Activated CD8-positive, alpha-beta T cell treated with anti-CD3 and anti-CD28 coated beads for 36 hours (primary cell): ENCODE measurements around the gene EYA3. TPM values are rescaled to one million over a fixed set of nuclear protein-coding genes. Genes with fewer than 3 reads are reported as not detected.

ENCODE experiments used
- ATAC-seq: fragments of 200-7000 bp; cut with Tn5 transposase; one replicate; pipeline ENCODE4 v1.10.0; 2021; ENCODE audit warnings: mild to moderate bottlenecking, moderate library complexity
- CTCF ChIA-PET: fragments of 350-600 bp; sonication (Branson Sonifier 250); formaldehyde crosslinking; loops from one replicate; lab custom pipeline; 2021; ENCODE audit warnings: antibody characterized with exemption; lab: Charles Lee
- POLR2A ChIA-PET: fragments of 350-600 bp; sonication (Branson Sonifier 250); formaldehyde crosslinking; loops from one replicate; lab custom pipeline; 2021; ENCODE audit warnings: antibody characterized with exemption; lab: Charles Lee
- DNase-seq: peaks from one replicate; pipeline ENCODE4 v3.0.0-alpha.2; 2020
- H3K27ac Mint-ChIP-seq: one replicate; pipeline ENCODE4 v1.8.0; 2021; ENCODE audit warnings: mild to moderate bottlenecking, mixed read lengths
- H3K27me3 Mint-ChIP-seq: one replicate; pipeline ENCODE4 v1.8.0; 2021; ENCODE audit warnings: mixed read lengths
- H3K36me3 Mint-ChIP-seq: one replicate; pipeline ENCODE4 v1.8.0; 2021; ENCODE audit warnings: low read depth, mixed read lengths
- H3K4me1 Mint-ChIP-seq: one replicate; pipeline ENCODE4 v1.8.0; 2021; ENCODE audit warnings: low read depth, mixed read lengths
- H3K4me3 Mint-ChIP-seq: one replicate; pipeline ENCODE4 v1.8.0; 2021; ENCODE audit warnings: mild to moderate bottlenecking, moderate library complexity, mixed read lengths
- H3K9me3 Mint-ChIP-seq: one replicate; pipeline ENCODE4 v1.8.0; 2021; ENCODE audit warnings: mixed read lengths
- intact Hi-C: fragments of 100-400 bp; cut with micrococcal nuclease; formaldehyde crosslinking; loops from one replicate; pipeline ENCODE4 v1.10.0; 2022
- total RNA-seq, 2 experiments: library from RNA; stranded (reverse); gene quantifications; one replicate each; pipeline ENCODE4 v1.2.3, GENCODE V29; 2021
- TF ChIP-seq, protein P1 (sequence below): fragments of 200-600 bp; IDR thresholded peaks from one replicate; pipeline ENCODE4 v1.8.0; 2022; ENCODE audit warnings: antibody characterized with exemption, mild to moderate bottlenecking

Gene EYA3
- total RNA-seq, 2 experiments from 2014 or later: 34.6 to 34.9 TPM

DNA sequence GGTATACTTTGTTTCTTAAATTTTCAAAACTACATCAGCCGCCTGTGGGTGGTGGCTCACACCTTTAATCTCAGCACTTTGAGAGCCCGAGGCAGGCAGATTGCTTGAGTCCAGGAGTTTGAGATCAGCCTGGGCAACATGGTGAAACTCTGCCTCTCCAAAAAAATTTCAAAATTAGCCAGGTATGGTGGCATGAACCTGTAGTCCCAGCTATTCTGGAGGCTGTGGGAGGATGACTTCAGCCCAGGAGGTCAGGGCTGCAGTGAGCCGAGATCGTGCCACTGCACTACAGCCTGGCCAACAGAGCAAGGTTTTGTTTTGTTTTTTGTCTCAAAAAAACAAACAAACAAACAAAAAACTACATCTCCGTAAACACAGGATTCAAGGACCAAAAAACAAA lies 3.3 kb downstream of the EYA3 start:
- intact Hi-C loops: no loop called here

DNA sequence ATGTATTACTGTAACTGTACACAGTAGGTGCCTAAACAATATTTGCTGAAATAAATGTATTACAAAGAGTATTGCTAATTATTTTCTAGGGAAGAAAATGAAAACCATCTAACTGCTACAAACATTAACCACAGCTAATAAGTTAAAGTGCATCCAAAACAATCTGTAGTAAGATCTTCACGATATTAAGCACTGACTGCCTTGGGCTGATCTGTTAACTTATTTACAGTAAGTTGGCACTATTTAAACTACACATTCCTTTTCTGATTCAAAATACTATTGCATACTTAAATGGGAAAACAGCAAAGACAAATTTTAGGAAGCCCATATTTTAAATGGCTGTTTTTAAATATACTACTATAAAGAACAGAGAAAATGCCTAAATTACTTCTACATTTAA lies 4.5 kb downstream of the EYA3 start:
- TF ChIP-seq, protein P1, sequence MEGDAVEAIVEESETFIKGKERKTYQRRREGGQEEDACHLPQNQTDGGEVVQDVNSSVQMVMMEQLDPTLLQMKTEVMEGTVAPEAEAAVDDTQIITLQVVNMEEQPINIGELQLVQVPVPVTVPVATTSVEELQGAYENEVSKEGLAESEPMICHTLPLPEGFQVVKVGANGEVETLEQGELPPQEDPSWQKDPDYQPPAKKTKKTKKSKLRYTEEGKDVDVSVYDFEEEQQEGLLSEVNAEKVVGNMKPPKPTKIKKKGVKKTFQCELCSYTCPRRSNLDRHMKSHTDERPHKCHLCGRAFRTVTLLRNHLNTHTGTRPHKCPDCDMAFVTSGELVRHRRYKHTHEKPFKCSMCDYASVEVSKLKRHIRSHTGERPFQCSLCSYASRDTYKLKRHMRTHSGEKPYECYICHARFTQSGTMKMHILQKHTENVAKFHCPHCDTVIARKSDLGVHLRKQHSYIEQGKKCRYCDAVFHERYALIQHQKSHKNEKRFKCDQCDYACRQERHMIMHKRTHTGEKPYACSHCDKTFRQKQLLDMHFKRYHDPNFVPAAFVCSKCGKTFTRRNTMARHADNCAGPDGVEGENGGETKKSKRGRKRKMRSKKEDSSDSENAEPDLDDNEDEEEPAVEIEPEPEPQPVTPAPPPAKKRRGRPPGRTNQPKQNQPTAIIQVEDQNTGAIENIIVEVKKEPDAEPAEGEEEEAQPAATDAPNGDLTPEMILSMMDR: no peak
- H3K4me1 Mint-ChIP-seq: peaks cover 35% of the 10 kb centered on the region
- H3K4me3 Mint-ChIP-seq: no peak overlapping the region
- CTCF ChIA-PET: interaction anchor here (1.4 to 1.6 kb wide), 3 partner anchors 125 to 143 kb away, joined by 3 to 9 read pairs (median 4); no protein-coding TSS in a partner anchor
- POLR2A ChIA-PET: no interaction called here
- no peak for DNase-seq
- H3K9me3 Mint-ChIP-seq: no peaks in the 10 kb centered on the region
- H3K27me3 Mint-ChIP-seq: no peaks in the 10 kb centered on the region
- H3K27ac Mint-ChIP-seq: no peak overlapping the region
- intact Hi-C loops: no loop called here
- no peak for ATAC-seq
- peaks cover 5% of the 10 kb centered on the region for H3K36me3 Mint-ChIP-seq

More for the DNA sequence above, 3.3 kb downstream of the EYA3 start:
- ChIA-PET POLR2A (no interaction called here), CTCF (interaction anchor here (0.9 to 1.9 kb wide), 5 partner anchors 18 to 158 kb away, joined by 3 to 9 read pairs (median 5); no protein-coding TSS in a partner anchor)
- TF ChIP-seq, protein P1: no peak
- no peaks in the 10 kb centered on the region for H3K27me3 Mint-ChIP-seq
- peaks cover 29% of the 10 kb centered on the region for H3K4me1 Mint-ChIP-seq
- H3K9me3 Mint-ChIP-seq: no peaks in the 10 kb centered on the region
- no peak overlapping the region for H3K27ac Mint-ChIP-seq
- no peak for ATAC-seq
- no peak overlapping the region for H3K4me3 Mint-ChIP-seq
- H3K36me3 Mint-ChIP-seq: peaks cover 3% of the 10 kb centered on the region
- no peak for DNase-seq

DNA sequence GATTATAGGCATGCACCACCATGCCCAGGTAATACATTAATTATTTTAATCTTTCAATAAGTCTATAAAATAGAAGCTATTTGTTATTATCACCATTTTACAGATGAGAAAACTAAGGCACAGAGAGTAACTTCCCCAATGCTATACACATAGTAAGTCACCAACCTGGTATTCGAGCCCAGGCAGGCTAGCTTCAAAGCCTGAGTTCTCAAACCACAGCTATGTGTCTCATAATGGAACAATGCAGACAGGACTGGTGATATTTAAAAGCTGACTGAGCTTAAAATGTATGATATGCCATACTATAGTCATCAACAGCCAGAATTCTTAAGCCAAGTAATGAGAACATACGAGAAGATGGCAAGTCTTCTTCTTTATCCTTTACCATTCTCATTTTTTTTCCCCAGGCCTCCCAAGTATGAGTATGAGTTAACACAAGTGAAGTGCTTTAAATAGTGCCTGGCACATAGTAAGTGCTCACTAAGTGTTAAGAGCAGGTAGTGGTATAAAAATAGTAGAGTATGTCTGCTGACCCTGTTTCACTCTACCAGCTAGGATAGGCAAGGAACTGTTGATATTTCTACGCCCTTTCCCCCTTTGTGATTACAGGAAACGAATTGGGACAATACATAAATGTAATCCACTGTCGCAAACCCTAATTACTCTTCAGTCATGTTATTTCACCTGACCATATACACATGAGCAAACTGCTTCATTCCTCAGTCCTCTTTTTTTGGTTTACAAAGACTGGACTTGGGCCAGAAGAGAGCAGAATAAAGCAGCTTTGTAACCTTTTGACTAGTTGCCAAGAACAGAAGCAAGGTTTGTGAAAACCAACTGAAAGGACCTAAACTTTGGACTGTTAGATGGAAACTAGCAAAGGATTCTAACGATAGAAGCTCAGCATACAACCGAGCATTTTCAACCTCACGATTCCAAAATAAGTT lies 9.5 kb downstream of the EYA3 start:
- Mint-ChIP-seq H3K27me3 (no peaks in the 10 kb centered on the region), H3K9me3 (no peaks in the 10 kb centered on the region), H3K4me1 (peaks cover 33% of the 10 kb centered on the region), H3K27ac (no peak overlapping the region), H3K36me3 (peaks cover 9% of the 10 kb centered on the region), H3K4me3 (no peak overlapping the region)
- ATAC-seq: no peak
- TF ChIP-seq, protein P1: no peak
- intact Hi-C loops: no loop called here
- ChIA-PET CTCF (interaction anchor here (0.6 to 2.9 kb wide), 8 partner anchors 9 to 281 kb away, joined by 3 to 12 read pairs (median 5); no protein-coding TSS in a partner anchor), POLR2A (interaction anchor here (0.7 to 2.0 kb wide), 4 partner anchors 9 to 65 kb away, joined by 3 to 10 read pairs (median 3); partner anchors contain the start of gene EYA3)
- no peak for DNase-seq

DNA sequence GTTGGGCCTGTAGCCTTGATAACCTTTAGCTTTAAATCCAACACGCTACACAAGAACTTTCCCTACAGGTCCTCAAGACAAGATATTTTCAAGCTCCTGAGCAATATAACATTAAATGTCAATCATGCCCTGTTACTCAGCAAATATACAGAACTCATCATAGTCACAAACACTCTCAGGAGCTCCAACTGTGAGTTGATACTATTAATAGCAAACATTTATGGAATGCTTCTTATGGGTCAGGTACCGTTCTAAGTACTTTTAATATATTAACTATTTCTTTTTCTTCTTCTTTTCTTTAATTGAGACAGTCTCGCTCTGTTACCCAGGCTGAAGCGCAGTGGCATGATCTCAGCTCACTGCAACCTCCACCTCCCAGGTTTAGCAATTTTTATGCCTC lies 10.1 kb downstream of the EYA3 start:
- Mint-ChIP-seq H3K27me3 (no peaks in the 10 kb centered on the region), H3K36me3 (peaks cover 9% of the 10 kb centered on the region), H3K27ac (no peak overlapping the region), H3K4me1 (peaks cover 31% of the 10 kb centered on the region), H3K9me3 (no peaks in the 10 kb centered on the region), H3K4me3 (no peak overlapping the region)
- POLR2A ChIA-PET: interaction anchor here (0.9 to 2.0 kb wide), 4 partner anchors 10 to 34 kb away, joined by 3 to 10 read pairs (median 3); partner anchors contain the start of gene EYA3
- ATAC-seq (no peak), DNase-seq (no peak)
- intact Hi-C loops: no loop called here
- TF ChIP-seq, protein P1: no peak
- CTCF ChIA-PET: interaction anchor here (0.9 to 2.9 kb wide), 7 partner anchors 9 to 282 kb away, joined by 3 to 12 read pairs (median 6); no protein-coding TSS in a partner anchor
